ENCODE measurements around the gene EDDM3A.

EDDM3A gene

DNA sequence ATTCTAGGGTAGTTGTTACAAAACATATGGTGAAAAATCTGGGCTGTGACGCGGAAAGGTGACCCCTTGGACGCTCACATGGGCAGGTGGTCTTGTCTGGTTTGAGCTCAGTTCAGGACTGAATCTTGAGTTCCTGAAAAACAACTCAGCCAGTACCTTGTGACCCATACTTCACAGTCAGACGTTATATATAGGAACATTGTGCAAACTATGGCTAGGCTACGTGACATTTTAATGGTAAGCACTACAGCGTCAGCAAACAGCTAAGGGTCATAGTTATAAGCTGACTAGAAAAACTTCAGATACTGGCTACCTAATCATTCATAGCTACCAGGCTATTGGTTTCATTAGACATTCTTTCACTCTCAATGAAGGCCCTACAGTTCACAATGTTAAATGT, 14.8 kb upstream of the EDDM3A start (continued):
- TF ChIP-seq, protein P1, sequence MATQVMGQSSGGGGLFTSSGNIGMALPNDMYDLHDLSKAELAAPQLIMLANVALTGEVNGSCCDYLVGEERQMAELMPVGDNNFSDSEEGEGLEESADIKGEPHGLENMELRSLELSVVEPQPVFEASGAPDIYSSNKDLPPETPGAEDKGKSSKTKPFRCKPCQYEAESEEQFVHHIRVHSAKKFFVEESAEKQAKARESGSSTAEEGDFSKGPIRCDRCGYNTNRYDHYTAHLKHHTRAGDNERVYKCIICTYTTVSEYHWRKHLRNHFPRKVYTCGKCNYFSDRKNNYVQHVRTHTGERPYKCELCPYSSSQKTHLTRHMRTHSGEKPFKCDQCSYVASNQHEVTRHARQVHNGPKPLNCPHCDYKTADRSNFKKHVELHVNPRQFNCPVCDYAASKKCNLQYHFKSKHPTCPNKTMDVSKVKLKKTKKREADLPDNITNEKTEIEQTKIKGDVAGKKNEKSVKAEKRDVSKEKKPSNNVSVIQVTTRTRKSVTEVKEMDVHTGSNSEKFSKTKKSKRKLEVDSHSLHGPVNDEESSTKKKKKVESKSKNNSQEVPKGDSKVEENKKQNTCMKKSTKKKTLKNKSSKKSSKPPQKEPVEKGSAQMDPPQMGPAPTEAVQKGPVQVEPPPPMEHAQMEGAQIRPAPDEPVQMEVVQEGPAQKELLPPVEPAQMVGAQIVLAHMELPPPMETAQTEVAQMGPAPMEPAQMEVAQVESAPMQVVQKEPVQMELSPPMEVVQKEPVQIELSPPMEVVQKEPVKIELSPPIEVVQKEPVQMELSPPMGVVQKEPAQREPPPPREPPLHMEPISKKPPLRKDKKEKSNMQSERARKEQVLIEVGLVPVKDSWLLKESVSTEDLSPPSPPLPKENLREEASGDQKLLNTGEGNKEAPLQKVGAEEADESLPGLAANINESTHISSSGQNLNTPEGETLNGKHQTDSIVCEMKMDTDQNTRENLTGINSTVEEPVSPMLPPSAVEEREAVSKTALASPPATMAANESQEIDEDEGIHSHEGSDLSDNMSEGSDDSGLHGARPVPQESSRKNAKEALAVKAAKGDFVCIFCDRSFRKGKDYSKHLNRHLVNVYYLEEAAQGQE (tag by site-specific recombination; IDR thresholded peaks at IDR 0.05): no peak
- TF ChIP-seq ZNF558 (tag by site-specific recombination; IDR thresholded peaks at IDR 0.05): no peak
- TF ChIP-seq ZNF248 (tag by site-specific recombination; IDR thresholded peaks at IDR 0.05): no peak
- no peak for TF ChIP-seq ZNF311 (tag by site-specific recombination; IDR thresholded peaks at IDR 0.05; ENCODE audit: borderline replicate concordance)
- TF ChIP-seq TCF7L2 (IDR thresholded peaks at IDR 0.05; ENCODE audit: borderline replicate concordance, low read depth, low read length): no peak

DNA sequence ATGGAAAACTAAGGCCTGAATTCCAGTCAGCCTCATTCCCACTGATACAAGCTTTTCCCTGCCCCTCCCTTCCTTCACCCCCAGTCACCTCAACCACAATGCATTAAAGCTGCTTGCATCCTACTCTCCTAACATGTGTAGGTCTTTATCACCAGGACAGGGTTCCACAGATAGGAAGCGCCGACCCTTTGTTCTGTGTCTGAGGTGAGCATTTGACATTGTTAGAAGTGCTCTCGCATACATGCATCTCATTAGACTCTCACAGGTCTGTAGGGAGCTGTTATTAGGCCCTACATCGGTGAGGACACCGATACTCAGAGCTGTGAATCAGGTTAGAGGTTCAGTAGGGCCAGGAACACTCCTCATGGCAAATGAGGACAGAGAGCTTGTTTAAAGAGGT, 13.2 kb upstream of the EDDM3A start:
- POLR2A ChIA-PET: no interaction called here
- Histone ChIP-seq H3K4me1 (ENCODE audit: control insufficient read depth, insufficient read depth, low read length) (no peaks in the 10 kb centered on the region), H3K27ac (ENCODE audit: extremely low read depth, low read depth, low read length) (no peak overlapping the region), H3K9me3 (ENCODE audit: control insufficient read depth, insufficient read depth, low read depth, low read length) (no peaks in the 10 kb centered on the region), H3K4me3 (ENCODE audit: low read depth, low read length) (no peak overlapping the region), H3K36me3 (ENCODE audit: control insufficient read depth in 2 of 2, insufficient read depth in 1 of 2, low read length in 2 of 2) (no peaks in the 10 kb centered on the region)
- CTCF ChIA-PET: no interaction called here
- TF ChIP-seq FEZF1 (tag by site-specific recombination; IDR thresholded peaks at IDR 0.05) (no peak), ZEB2 (tag by site-specific recombination; IDR thresholded peaks at IDR 0.05) (no peak), ZNF114 (tag by site-specific recombination; IDR thresholded peaks at IDR 0.05) (no peak), ZSCAN30 (tag by site-specific recombination; IDR thresholded peaks at IDR 0.05) (no peak), ZNF473 (tag by site-specific recombination; IDR thresholded peaks at IDR 0.05) (no peak), ZNF221 (tag by site-specific recombination; IDR thresholded peaks at IDR 0.05; ENCODE audit: borderline replicate concordance) (no peak), TRIM28 (IDR thresholded peaks at IDR 0.05; ENCODE audit: borderline replicate concordance, low read length) (no peak), GLIS2 (tag by site-specific recombination; IDR thresholded peaks at IDR 0.05) (no peak), ZBTB8A (tag by site-specific recombination; IDR thresholded peaks at IDR 0.05) (no peak), ZNF621 (tag by site-specific recombination; IDR thresholded peaks at IDR 0.05) (no peak), SP7 (tag by site-specific recombination; IDR thresholded peaks at IDR 0.05) (no peak), ZNF311 (tag by site-specific recombination; IDR thresholded peaks at IDR 0.05; ENCODE audit: borderline replicate concordance) (no peak), ZNF10 (tag by site-specific recombination; IDR thresholded peaks at IDR 0.05) (no peak), ZFP3 (tag by site-specific recombination; IDR thresholded peaks at IDR 0.05; ENCODE audit: low read depth) (no peak), GFI1B (tag by site-specific recombination; IDR thresholded peaks at IDR 0.05) (no peak)
- TF ChIP-seq, protein P2, sequence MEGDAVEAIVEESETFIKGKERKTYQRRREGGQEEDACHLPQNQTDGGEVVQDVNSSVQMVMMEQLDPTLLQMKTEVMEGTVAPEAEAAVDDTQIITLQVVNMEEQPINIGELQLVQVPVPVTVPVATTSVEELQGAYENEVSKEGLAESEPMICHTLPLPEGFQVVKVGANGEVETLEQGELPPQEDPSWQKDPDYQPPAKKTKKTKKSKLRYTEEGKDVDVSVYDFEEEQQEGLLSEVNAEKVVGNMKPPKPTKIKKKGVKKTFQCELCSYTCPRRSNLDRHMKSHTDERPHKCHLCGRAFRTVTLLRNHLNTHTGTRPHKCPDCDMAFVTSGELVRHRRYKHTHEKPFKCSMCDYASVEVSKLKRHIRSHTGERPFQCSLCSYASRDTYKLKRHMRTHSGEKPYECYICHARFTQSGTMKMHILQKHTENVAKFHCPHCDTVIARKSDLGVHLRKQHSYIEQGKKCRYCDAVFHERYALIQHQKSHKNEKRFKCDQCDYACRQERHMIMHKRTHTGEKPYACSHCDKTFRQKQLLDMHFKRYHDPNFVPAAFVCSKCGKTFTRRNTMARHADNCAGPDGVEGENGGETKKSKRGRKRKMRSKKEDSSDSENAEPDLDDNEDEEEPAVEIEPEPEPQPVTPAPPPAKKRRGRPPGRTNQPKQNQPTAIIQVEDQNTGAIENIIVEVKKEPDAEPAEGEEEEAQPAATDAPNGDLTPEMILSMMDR (tag by site-specific recombination; IDR thresholded peaks at IDR 0.05): no peak
- TF ChIP-seq, protein P3, sequence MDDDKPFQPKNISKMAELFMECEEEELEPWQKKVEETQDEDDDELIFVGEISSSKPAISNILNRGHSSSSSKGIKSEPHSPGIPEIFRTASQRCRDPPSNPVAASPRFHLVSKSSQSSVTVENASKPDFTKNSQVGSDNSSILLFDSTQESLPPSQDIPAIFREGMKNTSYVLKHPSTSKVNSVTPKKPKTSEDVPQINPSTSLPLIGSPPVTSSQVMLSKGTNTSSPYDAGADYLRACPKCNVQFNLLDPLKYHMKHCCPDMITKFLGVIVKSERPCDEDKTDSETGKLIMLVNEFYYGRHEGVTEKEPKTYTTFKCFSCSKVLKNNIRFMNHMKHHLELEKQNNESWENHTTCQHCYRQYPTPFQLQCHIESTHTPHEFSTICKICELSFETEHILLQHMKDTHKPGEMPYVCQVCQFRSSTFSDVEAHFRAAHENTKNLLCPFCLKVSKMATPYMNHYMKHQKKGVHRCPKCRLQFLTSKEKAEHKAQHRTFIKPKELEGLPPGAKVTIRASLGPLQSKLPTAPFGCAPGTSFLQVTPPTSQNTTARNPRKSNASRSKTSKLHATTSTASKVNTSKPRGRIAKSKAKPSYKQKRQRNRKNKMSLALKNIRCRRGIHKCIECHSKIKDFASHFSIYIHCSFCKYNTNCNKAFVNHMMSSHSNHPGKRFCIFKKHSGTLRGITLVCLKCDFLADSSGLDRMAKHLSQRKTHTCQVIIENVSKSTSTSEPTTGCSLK (tag by site-specific recombination; IDR thresholded peaks at IDR 0.05): no peak
- TF ChIP-seq, protein P4, sequence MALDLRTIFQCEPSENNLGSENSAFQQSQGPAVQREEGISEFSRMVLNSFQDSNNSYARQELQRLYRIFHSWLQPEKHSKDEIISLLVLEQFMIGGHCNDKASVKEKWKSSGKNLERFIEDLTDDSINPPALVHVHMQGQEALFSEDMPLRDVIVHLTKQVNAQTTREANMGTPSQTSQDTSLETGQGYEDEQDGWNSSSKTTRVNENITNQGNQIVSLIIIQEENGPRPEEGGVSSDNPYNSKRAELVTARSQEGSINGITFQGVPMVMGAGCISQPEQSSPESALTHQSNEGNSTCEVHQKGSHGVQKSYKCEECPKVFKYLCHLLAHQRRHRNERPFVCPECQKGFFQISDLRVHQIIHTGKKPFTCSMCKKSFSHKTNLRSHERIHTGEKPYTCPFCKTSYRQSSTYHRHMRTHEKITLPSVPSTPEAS (tag by site-specific recombination; IDR thresholded peaks at IDR 0.05): no peak
- TF ChIP-seq, protein P5, sequence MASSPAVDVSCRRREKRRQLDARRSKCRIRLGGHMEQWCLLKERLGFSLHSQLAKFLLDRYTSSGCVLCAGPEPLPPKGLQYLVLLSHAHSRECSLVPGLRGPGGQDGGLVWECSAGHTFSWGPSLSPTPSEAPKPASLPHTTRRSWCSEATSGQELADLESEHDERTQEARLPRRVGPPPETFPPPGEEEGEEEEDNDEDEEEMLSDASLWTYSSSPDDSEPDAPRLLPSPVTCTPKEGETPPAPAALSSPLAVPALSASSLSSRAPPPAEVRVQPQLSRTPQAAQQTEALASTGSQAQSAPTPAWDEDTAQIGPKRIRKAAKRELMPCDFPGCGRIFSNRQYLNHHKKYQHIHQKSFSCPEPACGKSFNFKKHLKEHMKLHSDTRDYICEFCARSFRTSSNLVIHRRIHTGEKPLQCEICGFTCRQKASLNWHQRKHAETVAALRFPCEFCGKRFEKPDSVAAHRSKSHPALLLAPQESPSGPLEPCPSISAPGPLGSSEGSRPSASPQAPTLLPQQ (tag by site-specific recombination; IDR thresholded peaks at IDR 0.05): no peak
- TF ChIP-seq, protein P1 (tag by site-specific recombination; IDR thresholded peaks at IDR 0.05): no peak

All from HEK293 (cell line).